Karpas-422 (cell line): ENCODE results near the gene QRICH2. TPM values are rescaled to one million over a fixed set of nuclear protein-coding genes. Genes with fewer than 3 reads are reported as not detected.
"Not testable (repeated sequence)": the region's sequence is repeated elsewhere in the genome, so short reads cannot be mapped to it uniquely, and the experiment has no call there.

Experiments used
- DNase-seq: peaks from one replicate; pipeline ENCODE4 v3.0.0-alpha.2; 2015
- H2AFZ ChIP-seq: fragments of 200-600 bp; sonication (generic); 2 replicates; pipeline ENCODE4 v1.6.1; 2014; ENCODE audit warnings: antibody characterized with exemption, low read length, mixed read lengths
- H3K27ac ChIP-seq: fragments of 200-600 bp; sonication (generic); 2 replicates; pipeline ENCODE4 v1.5.1; 2014; ENCODE audit warnings: mild to moderate bottlenecking, low read length, moderate library complexity
- H3K27me3 ChIP-seq: fragments of 200-600 bp; sonication (generic); 2 replicates; pipeline ENCODE4 v1.6.1; 2014; ENCODE audit warnings: low read length, mixed read lengths
- H3K36me3 ChIP-seq: fragments of 200-600 bp; sonication (generic); 2 replicates; pipeline ENCODE4 v1.6.1; 2014; ENCODE audit warnings: low read length, mixed read lengths; ENCODE audit not compliant: insufficient read depth
- H3K4me1 ChIP-seq: fragments of 200-600 bp; sonication (generic); 2 replicates; pipeline ENCODE4 v1.6.1; 2014; ENCODE audit warnings: mild to moderate bottlenecking, low read length, mixed read lengths
- H3K4me2 ChIP-seq: fragments of 200-600 bp; sonication (generic); 2 replicates; pipeline ENCODE4 v1.6.1; 2014; ENCODE audit warnings: low read length, low read depth, mild to moderate bottlenecking; ENCODE audit not compliant: poor library complexity, severe bottlenecking
- H3K4me3 ChIP-seq: fragments of 200-600 bp; sonication (generic); 2 replicates; pipeline ENCODE4 v1.5.1; 2014; ENCODE audit warnings: mild to moderate bottlenecking, antibody characterized with exemption, low read length, mixed read lengths
- H3K79me2 ChIP-seq: fragments of 200-600 bp; sonication (generic); 2 replicates; pipeline ENCODE4 v1.6.1; 2014; ENCODE audit warnings: mild to moderate bottlenecking, low read length, mixed read lengths
- H3K9ac ChIP-seq: fragments of 200-600 bp; sonication (generic); 2 replicates; pipeline ENCODE4 v1.6.0; 2014; ENCODE audit warnings: low read length
- H3K9me2 ChIP-seq: fragments of 200-600 bp; sonication (generic), shearing (Covaris generic); replicated peaks from 2 replicates; pipeline ENCODE4 v1.6.0; 2014; ENCODE audit warnings: mild to moderate bottlenecking, low read length, moderate library complexity; ENCODE audit not compliant: insufficient read depth
- H3K9me3 ChIP-seq: fragments of 300-700, 200-600 bp; sonication (generic); 2 replicates; pipeline ENCODE4 v1.6.1; 2014; ENCODE audit warnings: low read length, mixed read lengths
- H4K20me1 ChIP-seq: fragments of 200-600 bp; sonication (generic); 2 replicates; pipeline ENCODE4 v1.6.1; 2014; ENCODE audit warnings: mild to moderate bottlenecking, antibody characterized with exemption, low read length, low read depth; ENCODE audit not compliant: insufficient read depth
- total RNA-seq: library from RNA; depleted of rRNA; stranded (reverse); fragments of >200 nt; shearing (Covaris generic); gene quantifications from 2 replicates; pipeline ENCODE4 v1.2.3, GENCODE V29; 2014; ENCODE audit warnings: low replicate concordance

The QRICH2 gene
- total RNA-seq, 1 experiment from 2014 or later = 3.1 TPM

- H3K4me2 ChIP-seq, H3K4me3 ChIP-seq, H3K36me3 ChIP-seq, H4K20me1 ChIP-seq, H3K9me3 ChIP-seq, H3K27me3 ChIP-seq, H3K4me1 ChIP-seq, DNase-seq, H2AFZ ChIP-seq, H3K9me2 ChIP-seq, H3K27ac ChIP-seq, H3K9ac ChIP-seq, H3K79me2 ChIP-seq: not testable (repeated sequence)
Observed at GRCh38 chr17:76252967-76253766, 54.9 kb downstream of the QRICH2 start.

DNA sequence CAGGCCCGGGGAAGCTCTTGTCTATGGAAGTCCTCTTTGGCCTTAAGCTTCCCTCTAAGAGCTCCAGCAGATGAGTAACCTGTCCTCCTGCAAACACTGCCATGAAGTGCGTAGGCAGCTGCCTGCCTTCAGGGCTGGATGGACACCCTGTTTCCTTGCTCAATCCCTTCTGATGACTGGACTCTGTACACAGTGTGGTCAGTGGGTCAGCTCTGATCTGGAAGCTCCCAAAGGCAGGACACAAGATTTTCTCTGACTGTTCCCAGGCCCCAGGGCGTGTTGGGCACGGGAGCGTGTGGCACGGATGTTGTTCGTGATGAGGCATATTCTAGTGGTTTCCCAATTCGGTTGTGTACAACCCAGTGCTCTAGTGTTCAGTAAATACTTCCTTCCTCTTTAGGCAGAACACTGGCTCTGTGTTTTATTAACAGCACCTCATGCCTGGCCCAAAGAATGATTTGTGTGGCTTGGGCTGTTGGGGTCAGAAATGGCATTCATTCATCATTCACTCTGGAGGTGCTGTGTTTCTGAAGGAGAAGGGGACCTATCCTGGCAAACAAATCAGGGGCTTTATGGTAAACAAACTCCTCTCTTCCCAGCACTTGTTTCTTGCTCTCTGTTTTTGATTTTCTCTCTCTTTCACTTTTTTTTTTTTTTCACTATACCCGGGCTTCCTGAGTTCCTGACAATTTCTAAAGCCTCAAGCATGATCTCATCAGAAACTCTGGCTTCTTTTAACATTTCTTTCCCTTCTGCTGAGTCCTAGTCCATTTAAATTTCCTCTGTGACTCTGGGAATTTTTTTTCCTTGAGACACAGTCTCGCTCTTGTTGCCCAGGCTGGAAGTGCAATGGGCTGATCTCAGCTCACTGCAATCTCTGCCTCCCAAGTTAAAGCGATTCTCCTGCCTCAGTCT is 55.8 kb downstream of the QRICH2 start:
- no peak for DNase-seq
- H2AFZ ChIP-seq = no peak overlapping the region; the same call in 1 of the 2 replicates
- H3K4me1 ChIP-seq = no peaks in the 10 kb centered on the region
- no peak overlapping the region for H3K9ac ChIP-seq
- H3K27ac ChIP-seq = no peak overlapping the region
- no peaks in the 10 kb centered on the region for H3K36me3 ChIP-seq
- H4K20me1 ChIP-seq = no peaks in the 10 kb centered on the region
- H3K9me3 ChIP-seq = no peaks in the 10 kb centered on the region
- no peak overlapping the region for H3K4me3 ChIP-seq
- no peaks in the 10 kb centered on the region for H3K27me3 ChIP-seq
- H3K79me2 ChIP-seq = no peaks in the 10 kb centered on the region
- no peak overlapping the region for H3K4me2 ChIP-seq
- H3K9me2 ChIP-seq = no peaks in the 10 kb centered on the region

DNA sequence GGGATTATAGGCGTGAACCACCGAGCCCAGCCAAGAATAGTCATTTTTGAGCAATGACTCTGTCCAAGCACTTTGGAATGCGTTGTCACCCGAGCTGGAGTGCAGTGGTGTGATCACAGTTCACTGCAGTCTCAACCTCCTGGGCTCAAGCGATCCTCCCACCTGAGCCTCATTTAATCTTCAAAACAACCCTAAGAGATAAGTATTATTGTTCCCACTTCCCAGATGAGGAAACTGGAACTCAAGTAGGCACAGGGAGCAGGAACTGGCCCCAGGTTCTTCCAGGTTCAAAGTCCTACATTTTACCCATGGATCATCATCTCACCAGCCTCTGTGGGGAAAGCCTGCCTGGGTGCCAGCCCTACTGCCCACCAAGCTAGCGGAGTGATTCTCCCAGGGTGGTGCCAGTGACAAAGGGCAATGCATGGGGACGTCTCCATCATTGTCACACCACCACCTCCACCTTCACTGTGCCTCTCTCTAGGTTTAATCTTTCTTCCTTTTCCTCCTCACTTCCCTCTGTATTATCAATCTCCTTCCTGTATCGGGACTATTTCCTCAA is 56.5 kb downstream of the QRICH2 start:
- Histone ChIP-seq H4K20me1 (no peaks in the 10 kb centered on the region), H3K4me1 (no peaks in the 10 kb centered on the region), H3K4me3 (no peak overlapping the region), H3K4me2 (no peak overlapping the region), H3K36me3 (no peaks in the 10 kb centered on the region), H3K27me3 (no peaks in the 10 kb centered on the region), H3K9me2 (no peaks in the 10 kb centered on the region), H2AFZ (no peak overlapping the region), H3K27ac (no peak overlapping the region), H3K9me3 (no peaks in the 10 kb centered on the region), H3K9ac (no peak overlapping the region), H3K79me2 (no peaks in the 10 kb centered on the region)
- no peak for DNase-seq

DNA sequence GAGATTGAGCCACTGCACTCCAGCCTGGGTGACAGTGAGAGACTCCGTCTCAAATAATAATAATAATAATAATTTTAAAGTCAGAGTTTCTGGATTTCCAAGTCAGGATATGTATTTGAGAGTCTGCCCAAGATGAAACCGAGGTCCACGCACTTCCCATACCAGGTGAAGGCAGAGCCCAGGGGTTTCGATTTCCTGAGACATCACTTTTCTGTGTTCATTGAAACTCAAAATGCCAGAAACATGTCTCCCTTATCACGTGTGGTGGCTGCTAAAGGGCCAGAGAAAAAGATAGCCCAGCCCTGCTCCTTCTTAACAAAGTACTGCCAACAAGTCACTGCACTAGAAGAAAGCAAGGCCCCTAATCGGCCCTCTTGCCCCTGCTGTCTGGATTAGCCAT is 57.9 kb downstream of the QRICH2 start:
- H3K9me3 ChIP-seq = no peaks in the 10 kb centered on the region
- H3K36me3 ChIP-seq = no peaks in the 10 kb centered on the region
- H3K27ac ChIP-seq = no peak overlapping the region
- no peak for DNase-seq
- no peaks in the 10 kb centered on the region for H3K79me2 ChIP-seq
- H3K9ac ChIP-seq = no peak overlapping the region
- H3K27me3 ChIP-seq = no peaks in the 10 kb centered on the region
- H4K20me1 ChIP-seq = no peaks in the 10 kb centered on the region
- H3K9me2 ChIP-seq = no peaks in the 10 kb centered on the region
- H3K4me2 ChIP-seq = no peak overlapping the region
- no peaks in the 10 kb centered on the region for H3K4me1 ChIP-seq
- H3K4me3 ChIP-seq = no peak overlapping the region
- no peak overlapping the region for H2AFZ ChIP-seq

DNA sequence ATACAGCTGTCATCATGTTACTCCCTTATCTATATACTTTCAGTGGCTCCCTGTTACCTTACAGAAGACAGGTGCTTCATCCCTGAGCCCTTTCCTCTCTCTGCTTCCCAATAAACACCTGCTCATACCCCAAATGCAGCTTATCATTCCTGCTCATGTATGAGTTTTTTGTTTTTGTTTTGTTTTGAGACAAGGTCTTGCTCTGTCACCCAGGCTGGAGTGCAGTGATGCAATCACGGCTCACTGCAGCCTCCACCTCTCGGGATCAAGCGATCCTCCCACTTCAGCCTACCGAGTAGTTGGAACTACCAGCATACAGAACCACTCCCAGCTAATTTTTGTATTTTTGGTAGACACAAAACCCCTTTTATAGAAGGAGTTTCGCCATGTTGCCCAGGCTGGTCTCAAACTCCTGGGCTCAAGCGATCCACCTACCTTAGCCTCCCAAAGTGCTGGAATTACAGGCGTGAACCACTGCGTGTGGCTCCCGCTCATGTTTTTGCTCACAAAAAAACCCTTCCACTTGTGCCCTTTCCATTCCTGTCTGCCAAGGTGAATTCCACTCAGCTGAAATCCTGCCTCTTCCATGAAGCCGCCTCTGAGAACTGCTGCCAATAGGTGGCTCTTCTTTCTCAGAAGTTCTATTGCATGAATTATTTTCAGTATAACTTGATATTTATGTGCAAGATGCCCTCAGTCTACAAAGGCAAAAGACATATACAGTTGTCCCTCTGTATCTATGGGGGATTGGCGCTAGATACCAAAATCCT is 59.9 kb downstream of the QRICH2 start:
- H4K20me1 ChIP-seq = no peaks in the 10 kb centered on the region
- H3K4me2 ChIP-seq = no peak overlapping the region
- H3K9ac ChIP-seq = no peak overlapping the region
- H3K9me3 ChIP-seq = no peaks in the 10 kb centered on the region
- no peak overlapping the region for H3K4me3 ChIP-seq
- no peak overlapping the region for H3K27ac ChIP-seq
- no peaks in the 10 kb centered on the region for H3K4me1 ChIP-seq
- no peaks in the 10 kb centered on the region for H3K9me2 ChIP-seq
- H3K36me3 ChIP-seq = no peaks in the 10 kb centered on the region
- no peak overlapping the region for H2AFZ ChIP-seq
- no peaks in the 10 kb centered on the region for H3K27me3 ChIP-seq
- DNase-seq = no peak
- H3K79me2 ChIP-seq = no peaks in the 10 kb centered on the region

- no peaks in the 10 kb centered on the region for H3K27me3 ChIP-seq
- H3K4me3 ChIP-seq = no peak overlapping the region
- H3K9me3 ChIP-seq = no peaks in the 10 kb centered on the region
- no peak overlapping the region for H3K4me2 ChIP-seq
- no peak overlapping the region for H3K27ac ChIP-seq
- H4K20me1 ChIP-seq = no peaks in the 10 kb centered on the region
- H3K79me2 ChIP-seq = no peaks in the 10 kb centered on the region
- no peak overlapping the region for H2AFZ ChIP-seq
- no peaks in the 10 kb centered on the region for H3K4me1 ChIP-seq
- H3K36me3 ChIP-seq = no peaks in the 10 kb centered on the region
- no peak overlapping the region for H3K9ac ChIP-seq
- no peaks in the 10 kb centered on the region for H3K9me2 ChIP-seq
- no peak for DNase-seq
Observed at GRCh38 chr17:76247304-76247703, 60.8 kb downstream of the QRICH2 start.

DNA sequence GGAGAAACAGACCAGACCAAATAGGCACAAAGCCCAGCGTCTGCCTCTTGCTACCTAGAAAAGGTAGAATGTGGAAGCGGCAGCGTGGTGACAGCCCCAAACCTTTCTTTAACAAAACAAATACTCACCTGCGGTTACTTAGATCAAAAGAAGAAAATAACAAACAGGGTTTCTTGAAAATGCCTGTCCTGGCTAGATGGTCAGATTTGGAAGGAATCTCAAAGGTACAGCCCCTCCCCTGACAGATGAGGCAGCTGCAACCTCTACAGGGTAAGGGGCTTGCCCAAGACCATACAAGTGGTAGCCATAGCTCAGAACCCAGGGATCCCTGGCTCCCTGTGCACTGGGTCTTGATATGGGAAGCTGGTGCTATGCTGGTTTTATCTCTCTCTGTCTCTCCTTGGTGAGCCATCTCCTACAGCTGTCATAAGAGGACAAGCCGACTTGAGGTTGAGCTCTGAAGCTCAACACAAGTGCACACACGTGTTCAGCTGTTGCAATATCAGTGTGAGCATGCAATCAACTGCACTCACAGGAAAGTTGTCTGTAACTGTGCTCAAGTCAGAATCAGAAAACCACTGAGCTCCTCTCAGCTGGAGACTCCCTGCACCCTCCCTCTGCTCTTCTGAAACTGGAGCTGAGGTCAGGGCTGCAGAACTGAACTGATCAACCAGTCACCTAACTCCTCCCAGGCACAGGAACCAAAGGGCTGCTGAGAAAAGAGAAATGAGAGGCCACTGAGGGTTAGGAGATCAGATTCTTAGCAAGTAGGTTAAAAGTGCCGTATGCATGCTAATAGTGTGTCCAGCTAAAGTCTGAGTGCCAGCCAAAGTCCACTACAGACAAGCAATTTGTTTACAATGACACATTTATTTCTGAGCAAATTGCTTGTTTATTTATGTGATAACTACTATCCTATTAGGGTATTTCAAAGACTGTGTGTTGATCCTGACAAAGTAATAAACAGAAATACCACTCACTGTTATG is 61.7 kb downstream of the QRICH2 start:
- Histone ChIP-seq H3K9me3 (no peaks in the 10 kb centered on the region), H3K9ac (no peak overlapping the region), H3K36me3 (no peaks in the 10 kb centered on the region), H3K4me3 (no peak overlapping the region), H3K79me2 (no peaks in the 10 kb centered on the region), H3K27me3 (no peaks in the 10 kb centered on the region), H4K20me1 (no peaks in the 10 kb centered on the region), H2AFZ (no peak overlapping the region), H3K4me1 (no peaks in the 10 kb centered on the region), H3K9me2 (no peaks in the 10 kb centered on the region), H3K27ac (no peak overlapping the region), H3K4me2 (no peak overlapping the region)
- DNase-seq = no peak
